B cell (primary cell): Measurements from ENCODE around the gene SMCO1. TPM values are rescaled to one million over a fixed set of nuclear protein-coding genes. Genes with fewer than 3 reads are reported as not detected.

Experiments used
- ATAC-seq: fragments of 200-7000 bp; cut with Tn5 transposase; one replicate; pipeline ENCODE4 v1.10.0; 2021; ENCODE audit warnings: low read depth, mild to moderate bottlenecking, moderate number of reproducible peaks, moderate library complexity
- CTCF ChIA-PET: fragments of 350-600 bp; sonication (Branson Sonifier 250); formaldehyde crosslinking; loops from one replicate; lab custom pipeline; 2021; ENCODE audit warnings: antibody characterized with exemption, inconsistent platforms; lab: Charles Lee
- POLR2A ChIA-PET: fragments of 350-600 bp; sonication (Branson Sonifier 250); formaldehyde crosslinking; loops from one replicate; lab custom pipeline; 2021; ENCODE audit warnings: antibody characterized with exemption; lab: Charles Lee
- DNase-seq: peaks from one replicate; pipeline ENCODE4 v3.0.0; 2013
- H2AFZ ChIP-seq: 2 replicates; pipeline ENCODE4 v1.6.1; 2012; ENCODE audit warnings: mild to moderate bottlenecking, low read depth, low read length; ENCODE audit not compliant: insufficient read depth, poor library complexity, severe bottlenecking
- H3K27ac ChIP-seq, 2 donors: 1 replicate in 1 of 2; 2 replicates in 1 of 2; pipeline ENCODE4 v1.5.1; 2012 to 2013; ENCODE audit warnings: low read length in 2 of 2, mild to moderate bottlenecking in 2 of 2, moderate library complexity in 1 of 2
- H3K27me3 ChIP-seq, 4 experiments: fragments of 200-600 bp in 1 of 4; sonication (generic) in 1 of 4; replicated peaks in 1 of 4; 1 replicate in 2 of 4; 2 replicates in 2 of 4; pipeline versions ENCODE4 v1.6.1 to v1.7.0; 2013 to 2016; ENCODE audit warnings: low read length in 3 of 4, mild to moderate bottlenecking in 2 of 4, mixed read lengths in 1 of 4, moderate library complexity in 1 of 4; ENCODE audit not compliant: insufficient read depth in 4 of 4, control insufficient read depth in 3 of 4; ENCODE audit errors: control extremely low read depth in 1 of 4
- H3K36me3 ChIP-seq, 2 experiments: replicated peaks in 1 of 2; 1 replicate in 1 of 2; 2 replicates in 1 of 2; pipeline versions ENCODE4 v1.6.1 to v1.7.1; 2013; ENCODE audit warnings: low read length in 1 of 2; ENCODE audit not compliant: insufficient read depth in 2 of 2, control insufficient read depth in 1 of 2; ENCODE audit errors: control extremely low read depth in 1 of 2, extremely low read depth in 1 of 2
- H3K4me1 ChIP-seq, 2 donors: fragments of 200-600 bp in 1 of 2; sonication (generic) in 1 of 2; 1 replicate in 1 of 2; 2 replicates in 1 of 2; pipeline versions ENCODE4 v1.5.1 to v1.6.1; 2013 to 2017; ENCODE audit warnings: low read length in 2 of 2; ENCODE audit not compliant: control insufficient read depth in 2 of 2, insufficient read depth in 2 of 2
- H3K4me2 ChIP-seq: replicated peaks from 2 replicates; pipeline ENCODE3; 2012; ENCODE audit warnings: mild to moderate bottlenecking, low read depth, low read length; ENCODE audit not compliant: poor library complexity, severe bottlenecking
- H3K4me3 ChIP-seq, 5 experiments: fragments of 200-600 bp in 1 of 5; sonication (generic) in 1 of 5; 1 replicate in 3 of 5; 2 replicates in 2 of 5; pipeline versions ENCODE4 v1.5.1 to v1.7.0; 2011 to 2016; ENCODE audit warnings: low read length in 4 of 5, mild to moderate bottlenecking in 4 of 5, low read depth in 2 of 5, control low read depth in 1 of 5, moderate library complexity in 1 of 5; ENCODE audit not compliant: insufficient read depth in 1 of 5; ENCODE audit errors: control extremely low read depth in 1 of 5, extremely low read depth in 1 of 5
- H3K79me2 ChIP-seq: fragments of 200-600 bp; sonication (generic); one replicate; pipeline ENCODE4 v1.6.0; 2016; ENCODE audit warnings: low read length; ENCODE audit not compliant: control insufficient read depth, insufficient read depth
- H3K9ac ChIP-seq: fragments of 200-600 bp; sonication (generic); 2 replicates; pipeline ENCODE4 v1.6.1; 2017; ENCODE audit warnings: mild to moderate bottlenecking, low read length, moderate library complexity
- H3K9me3 ChIP-seq, 3 donors: one replicate each; pipeline versions ENCODE4 v1.6.1 to v1.7.1; 2013; ENCODE audit warnings: low read length in 2 of 3; ENCODE audit not compliant: control insufficient read depth in 2 of 3, insufficient read depth in 1 of 3; ENCODE audit errors: control extremely low read depth in 1 of 3
- H4K20me1 ChIP-seq: 2 replicates; pipeline ENCODE4 v1.6.0; 2012; ENCODE audit warnings: mild to moderate bottlenecking, low read length; ENCODE audit not compliant: insufficient read depth, control insufficient read depth, poor library complexity, severe bottlenecking
- H3K27ac Mint-ChIP-seq: one replicate; pipeline ENCODE4 v1.8.0; 2021; ENCODE audit warnings: mixed read lengths
- H3K27me3 Mint-ChIP-seq: one replicate; pipeline ENCODE4 v1.8.0; 2021; ENCODE audit warnings: mixed read lengths
- H3K4me1 Mint-ChIP-seq: one replicate; pipeline ENCODE4 v1.8.0; 2021; ENCODE audit warnings: mixed read lengths
- H3K4me3 Mint-ChIP-seq: one replicate; pipeline ENCODE4 v1.8.0; 2021; ENCODE audit warnings: mixed read lengths
- H3K9me3 Mint-ChIP-seq: one replicate; pipeline ENCODE4 v1.8.0; 2022; ENCODE audit warnings: mixed read lengths; ENCODE audit not compliant: insufficient read depth
- CTCF ChIP-seq: fragments of 200-600 bp; IDR thresholded peaks from one replicate; pipeline ENCODE4 v1.8.0; 2022; ENCODE audit warnings: antibody characterized with exemption, mild to moderate bottlenecking
- EZH2 ChIP-seq: IDR thresholded peaks from 2 replicates; pipeline ENCODE4 v1.6.1; 2012; ENCODE audit warnings: borderline replicate concordance, low read depth, mild to moderate bottlenecking, moderate library complexity, low read length; ENCODE audit not compliant: insufficient read depth, poor library complexity, severe bottlenecking
- WGBS: methylation state at CpG from one replicate; pipeline ENCODE4 v1.1.5; 2013; ENCODE audit warnings: missing lambda C conversion rate; ENCODE audit not compliant: insufficient coverage; 5-methylcytosine and 5-hydroxymethylcytosine counted together
- intact Hi-C: fragments of 100-400 bp; cut with micrococcal nuclease; formaldehyde crosslinking; loops from one replicate; pipeline ENCODE4 v1.10.0; 2022
- polyA plus RNA-seq: library from polyadenylated mRNA; depleted of rRNA; stranded (reverse); fragments of >200 nt; gene quantifications from 2 replicates; pipeline ENCODE4 v1.2.3, GENCODE V29; 2012
- total RNA-seq, 2 donors: library from RNA; stranded (reverse); fragments of 120-200 nt in 1 of 2; gene quantifications; 1 replicate in 1 of 2; 2 replicates in 1 of 2; pipeline versions ENCODE4 v1.2.3 to v1.2.4, GENCODE V29; 2013 to 2022

Gene SMCO1
- total and polyA plus RNA-seq, 2 donors (not counting 1 experiment from before 2014, with no cell fraction given), result not detected

- ATAC-seq, result no peak
- Mint-ChIP-seq H3K4me1 (peaks cover 22% of the 10 kb centered on the region), H3K4me3 (peak overlapping the region; percentile 66), H3K9me3 (no peaks in the 10 kb centered on the region), H3K27ac (peak overlapping the region; percentile 90), H3K27me3 (no peaks in the 10 kb centered on the region)
- peaks cover under 1 to 8% of the 10 kb centered on the region in 2 experiments for H3K36me3 ChIP-seq
- no peak for TF ChIP-seq CTCF
- no peak for TF ChIP-seq EZH2
- H3K4me2 ChIP-seq, result peak overlapping the region; percentile 45
- POLR2A ChIA-PET, result interaction anchor here (0.6 kb wide), 1 partner anchor 1244 kb away, joined by 4 read pairs; no protein-coding TSS in a partner anchor
- intact Hi-C loops, result no loop called here
- H2AFZ ChIP-seq, result peak overlapping the region; percentile 44
- H3K27me3 ChIP-seq, result no peaks in the 10 kb centered on the region
- DNase-seq, result peak; percentile 50
- H3K9ac ChIP-seq, result peak overlapping the region; percentile 2
- 0% methylated on average over 1 of the region's 3 CpGs for WGBS
- H4K20me1 ChIP-seq, result no peaks in the 10 kb centered on the region
- H3K9me3 ChIP-seq, result peaks cover 2 to 10% (median 9%) of the 10 kb centered on the region in 3 donors
- H3K4me3 ChIP-seq, result peak overlapping the region in 1 of 5 experiments; percentile 6
- peaks cover 17 to 20% of the 10 kb centered on the region in 2 donors for H3K4me1 ChIP-seq
- H3K79me2 ChIP-seq, result peaks cover 3% of the 10 kb centered on the region
- H3K27ac ChIP-seq, result peak overlapping the region; percentile 28 to 29
- CTCF ChIA-PET, result interaction anchor here (0.6 to 1.1 kb wide), 3 partner anchors 15 to 316 kb away, joined by 3 to 6 read pairs (median 4); no protein-coding TSS in a partner anchor
These were observed 39.1 kb upstream of the SMCO1 start for GRCh38 chr3:196554205-196554604.

DNA sequence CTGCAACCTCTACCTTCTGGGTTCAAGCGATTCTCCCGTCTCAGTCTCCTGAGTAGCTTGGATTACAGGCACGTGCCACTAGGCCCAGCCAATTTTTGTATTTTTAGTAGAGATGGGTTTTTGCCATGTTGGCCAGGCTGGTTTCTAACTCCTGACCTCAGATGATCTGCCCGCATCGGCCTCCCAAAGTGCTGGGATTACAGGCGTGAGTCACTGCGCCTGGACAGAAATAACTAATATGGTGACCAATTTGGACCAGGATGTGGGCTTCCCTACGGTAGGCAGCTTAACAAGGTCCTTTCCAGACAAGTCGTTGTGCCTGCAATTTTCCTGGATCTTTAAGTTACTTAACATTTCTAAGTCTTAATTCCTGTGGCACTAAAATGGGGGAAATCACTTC is 38.4 kb upstream of the SMCO1 start:
- no peak for TF ChIP-seq CTCF
- no peak for TF ChIP-seq EZH2
- Mint-ChIP-seq H3K27me3 (no peaks in the 10 kb centered on the region), H3K4me3 (no peak overlapping the region), H3K4me1 (peaks cover 22% of the 10 kb centered on the region), H3K27ac (peak overlapping the region; percentile 46), H3K9me3 (no peaks in the 10 kb centered on the region)
- H3K27me3 ChIP-seq, result no peaks in the 10 kb centered on the region
- ChIA-PET CTCF (interaction anchor here (1.0 to 1.1 kb wide), 2 partner anchors 14 to 25 kb away, joined by 4 to 6 read pairs; no protein-coding TSS in a partner anchor), POLR2A (no interaction called here)
- H3K9ac ChIP-seq, result no peak overlapping the region
- DNase-seq (no peak), ATAC-seq (no peak)
- 99% methylated on average over 9 of the region's 9 CpGs for WGBS
- peak overlapping the region in 1 of 5 experiments; percentile 6 for H3K4me3 ChIP-seq
- H3K36me3 ChIP-seq, result peaks cover 0 to 2% of the 10 kb centered on the region in 2 experiments
- H3K27ac ChIP-seq, result no peak overlapping the region
- peaks cover 2 to 15% (median 14%) of the 10 kb centered on the region in 3 donors for H3K9me3 ChIP-seq
- H3K79me2 ChIP-seq, result peaks cover 3% of the 10 kb centered on the region
- H2AFZ ChIP-seq, result no peak overlapping the region
- H3K4me1 ChIP-seq, result peaks cover 17 to 20% of the 10 kb centered on the region in 2 donors
- no peaks in the 10 kb centered on the region for H4K20me1 ChIP-seq
- H3K4me2 ChIP-seq, result peak overlapping the region; percentile 45
- intact Hi-C loops, result no loop called here
